Tibial artery (tissue), 4 donors: ENCODE data around the gene ARL15.

Experiments used
- DNase-seq, 2 donors: peaks; one replicate each; pipeline ENCODE4 v3.0.0-alpha.2; 2019
- H3K27ac ChIP-seq, 2 donors: fragments of 200-600 bp; sonication (generic) in 1 of 2; 1 replicate in 1 of 2; 2 replicates in 1 of 2; pipeline ENCODE4 v1.5.1; 2018 to 2019; ENCODE audit warnings: mild to moderate bottlenecking in 1 of 2
- H3K27me3 ChIP-seq, 2 donors: fragments of 200-600 bp; sonication (generic) in 1 of 2; one replicate each; pipeline versions ENCODE4 v1.5.1 to v1.6.0; 2016 to 2019
- H3K36me3 ChIP-seq, 3 donors: fragments of 200-600 bp; sonication (generic) in 2 of 3; one replicate each; pipeline ENCODE4 v1.5.1; 2016 to 2019; ENCODE audit warnings: mild to moderate bottlenecking in 2 of 3
- H3K4me1 ChIP-seq, 4 donors: fragments of 200-600 bp; sonication (generic) in 2 of 4; 1 replicate in 3 of 4; 2 replicates in 1 of 4; pipeline ENCODE4 v1.5.1; 2016 to 2019
- H3K4me3 ChIP-seq, 2 donors: fragments of 200-600 bp; sonication (generic) in 1 of 2; 1 replicate in 1 of 2; 2 replicates in 1 of 2; pipeline ENCODE4 v1.5.1; 2018 to 2019; ENCODE audit warnings: mild to moderate bottlenecking in 2 of 2
- H3K9me3 ChIP-seq, 3 donors: fragments of 200-600 bp; sonication (generic) in 1 of 3; one replicate each; pipeline ENCODE4 v1.5.1; 2016 to 2019
- CTCF ChIP-seq, 2 experiments: fragments of 200-600 bp in 1 of 2; fragments of 450-650 bp in 1 of 2; IDR thresholded peaks; one replicate each; pipeline ENCODE4 v1.5.1; 2017 to 2019; ENCODE audit warnings: antibody characterized with exemption in 2 of 2, mild to moderate bottlenecking in 1 of 2, moderate library complexity in 1 of 2
- intact Hi-C: fragments of 100-400 bp; cut with DNase I; formaldehyde crosslinking; loops from one replicate; pipeline ENCODE4 v1.15.0; 2023; ENCODE audit warnings: low total_unique reads

Gene ARL15

GRCh38 chr5:54344653-54345052 is 34.3 kb upstream of the ARL15 start:
- intact Hi-C loops, result no loop called here
- TF ChIP-seq CTCF (IDR thresholded peaks at IDR 0.05), result no peak
- Histone ChIP-seq H3K4me3 (no peak overlapping the region), H3K9me3 (no peaks in the 10 kb centered on the region), H3K27me3 (no peaks in the 10 kb centered on the region), H3K36me3 (no peaks in the 10 kb centered on the region), H3K27ac (no peak overlapping the region), H3K4me1 (no peaks in the 10 kb centered on the region)
- no peak for DNase-seq

- TF ChIP-seq CTCF (IDR thresholded peaks at IDR 0.05), result no peak
- Histone ChIP-seq H3K27me3 (no peaks in the 10 kb centered on the region), H3K9me3 (peaks cover 0 to 7% (median 0%) of the 10 kb centered on the region in 3 donors), H3K4me3 (no peak overlapping the region), H3K27ac (no peak overlapping the region), H3K36me3 (no peaks in the 10 kb centered on the region), H3K4me1 (no peaks in the 10 kb centered on the region)
- intact Hi-C loops, result no loop called here
- DNase-seq, result no peak
Observed at GRCh38 chr5:54341971-54342370, 31.6 kb upstream of the ARL15 start.

- H3K4me3 ChIP-seq, result no peak overlapping the region
- H3K9me3 ChIP-seq, result peaks cover 0 to 34% (median 3%) of the 10 kb centered on the region in 3 donors
- TF ChIP-seq CTCF (IDR thresholded peaks at IDR 0.05), result no peak
- intact Hi-C loops, result no loop called here
- H3K27ac ChIP-seq, result no peak overlapping the region
- no peaks in the 10 kb centered on the region for H3K4me1 ChIP-seq
- DNase-seq, result no peak
- no peaks in the 10 kb centered on the region for H3K36me3 ChIP-seq
- no peaks in the 10 kb centered on the region for H3K27me3 ChIP-seq
Observed at GRCh38 chr5:54337523-54337922, 27.1 kb upstream of the ARL15 start.

- H3K4me3 ChIP-seq, result no peak overlapping the region
- H3K36me3 ChIP-seq, result no peaks in the 10 kb centered on the region
- peaks cover 0 to 15% (median 0%) of the 10 kb centered on the region in 4 donors for H3K4me1 ChIP-seq
- H3K9me3 ChIP-seq, result peaks cover 0 to 34% (median 3%) of the 10 kb centered on the region in 3 donors
- no peak for TF ChIP-seq CTCF (IDR thresholded peaks at IDR 0.05)
- no peak overlapping the region for H3K27ac ChIP-seq
- H3K27me3 ChIP-seq, result no peaks in the 10 kb centered on the region
- intact Hi-C loops, result no loop called here
- no peak for DNase-seq
Observed at GRCh38 chr5:54332720-54333119, 22.3 kb upstream of the ARL15 start.

- intact Hi-C loops, result loop anchor here (10.0 kb wide), 1 partner anchor 165 kb away; no protein-coding TSS in a partner anchor
- Histone ChIP-seq H3K27me3 (no peaks in the 10 kb centered on the region), H3K9me3 (peaks cover 0 to 9% (median 3%) of the 10 kb centered on the region in 3 donors)
Observed at GRCh38 chr5:54329731-54330709, 19.6 kb upstream of the ARL15 start.

More at GRCh38 chr5:54329731-54330709, 19.6 kb upstream of the ARL15 start:
- Histone ChIP-seq H3K36me3 (no peaks in the 10 kb centered on the region), H3K4me1 (peaks cover 0 to 15% (median 0%) of the 10 kb centered on the region in 4 donors), H3K4me3 (no peak overlapping the region), H3K27ac (no peak overlapping the region)
- DNase-seq, result no peak
- no peak for TF ChIP-seq CTCF (IDR thresholded peaks at IDR 0.05)
